Thyroid gland (tissue), 4 donors: Measurements from ENCODE around the gene DCLK2.

Experiments
- POLR2A ChIP-seq, 2 donors: fragments of 450-650 bp; IDR thresholded peaks; one replicate each; pipeline ENCODE4 v1.6.1; 2017; ENCODE audit warnings: antibody characterized with exemption in 2 of 2, mild to moderate bottlenecking in 2 of 2, moderate library complexity in 1 of 2
- TF ChIP-seq, protein P1 (sequence below), 6 experiments: fragments of 200-600 bp in 3 of 6; fragments of 450-650 bp in 3 of 6; sonication (generic) in 3 of 6; IDR thresholded peaks; one replicate each; pipeline ENCODE4 v1.5.1; 2016 to 2019; ENCODE audit warnings: antibody characterized with exemption in 6 of 6, mild to moderate bottlenecking in 2 of 6, inconsistent platforms in 1 of 6, moderate library complexity in 1 of 6

DNA sequence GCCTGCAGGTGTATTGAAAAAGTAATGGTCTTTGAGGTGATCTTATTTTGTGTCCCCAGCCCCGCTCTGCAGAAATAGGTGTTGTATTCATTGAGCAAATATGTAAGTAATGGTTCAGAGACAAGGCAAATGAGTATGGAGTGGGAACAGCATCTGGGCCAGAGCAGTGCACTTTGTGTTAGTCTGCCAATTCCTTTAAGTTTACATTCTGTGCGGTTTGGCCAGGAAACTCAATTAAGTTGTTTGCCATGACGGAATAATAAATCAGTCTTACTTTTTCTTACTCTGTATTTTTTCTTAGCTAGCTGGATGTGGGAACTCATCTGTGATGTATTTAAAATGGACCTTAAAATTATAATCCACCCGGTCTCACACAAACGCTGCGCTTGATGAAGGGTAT is 12.6 kb downstream of the DCLK2 start:
- TF ChIP-seq, protein P1, sequence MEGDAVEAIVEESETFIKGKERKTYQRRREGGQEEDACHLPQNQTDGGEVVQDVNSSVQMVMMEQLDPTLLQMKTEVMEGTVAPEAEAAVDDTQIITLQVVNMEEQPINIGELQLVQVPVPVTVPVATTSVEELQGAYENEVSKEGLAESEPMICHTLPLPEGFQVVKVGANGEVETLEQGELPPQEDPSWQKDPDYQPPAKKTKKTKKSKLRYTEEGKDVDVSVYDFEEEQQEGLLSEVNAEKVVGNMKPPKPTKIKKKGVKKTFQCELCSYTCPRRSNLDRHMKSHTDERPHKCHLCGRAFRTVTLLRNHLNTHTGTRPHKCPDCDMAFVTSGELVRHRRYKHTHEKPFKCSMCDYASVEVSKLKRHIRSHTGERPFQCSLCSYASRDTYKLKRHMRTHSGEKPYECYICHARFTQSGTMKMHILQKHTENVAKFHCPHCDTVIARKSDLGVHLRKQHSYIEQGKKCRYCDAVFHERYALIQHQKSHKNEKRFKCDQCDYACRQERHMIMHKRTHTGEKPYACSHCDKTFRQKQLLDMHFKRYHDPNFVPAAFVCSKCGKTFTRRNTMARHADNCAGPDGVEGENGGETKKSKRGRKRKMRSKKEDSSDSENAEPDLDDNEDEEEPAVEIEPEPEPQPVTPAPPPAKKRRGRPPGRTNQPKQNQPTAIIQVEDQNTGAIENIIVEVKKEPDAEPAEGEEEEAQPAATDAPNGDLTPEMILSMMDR (IDR thresholded peaks at IDR 0.05), result no peak
- no peak for TF ChIP-seq POLR2A (IDR thresholded peaks at IDR 0.05)
